Measurements from ENCODE around the gene UCP3. TPM values are rescaled to one million over a fixed set of nuclear protein-coding genes. Genes with fewer than 3 reads are reported as not detected.

UCP3 gene
- total and polyA plus RNA-seq, 2 of the 8 experiments (the other 6 are each of a cell fraction or from before 2014, with no cell fraction given): 0.85 to 1.3 TPM

DNA sequence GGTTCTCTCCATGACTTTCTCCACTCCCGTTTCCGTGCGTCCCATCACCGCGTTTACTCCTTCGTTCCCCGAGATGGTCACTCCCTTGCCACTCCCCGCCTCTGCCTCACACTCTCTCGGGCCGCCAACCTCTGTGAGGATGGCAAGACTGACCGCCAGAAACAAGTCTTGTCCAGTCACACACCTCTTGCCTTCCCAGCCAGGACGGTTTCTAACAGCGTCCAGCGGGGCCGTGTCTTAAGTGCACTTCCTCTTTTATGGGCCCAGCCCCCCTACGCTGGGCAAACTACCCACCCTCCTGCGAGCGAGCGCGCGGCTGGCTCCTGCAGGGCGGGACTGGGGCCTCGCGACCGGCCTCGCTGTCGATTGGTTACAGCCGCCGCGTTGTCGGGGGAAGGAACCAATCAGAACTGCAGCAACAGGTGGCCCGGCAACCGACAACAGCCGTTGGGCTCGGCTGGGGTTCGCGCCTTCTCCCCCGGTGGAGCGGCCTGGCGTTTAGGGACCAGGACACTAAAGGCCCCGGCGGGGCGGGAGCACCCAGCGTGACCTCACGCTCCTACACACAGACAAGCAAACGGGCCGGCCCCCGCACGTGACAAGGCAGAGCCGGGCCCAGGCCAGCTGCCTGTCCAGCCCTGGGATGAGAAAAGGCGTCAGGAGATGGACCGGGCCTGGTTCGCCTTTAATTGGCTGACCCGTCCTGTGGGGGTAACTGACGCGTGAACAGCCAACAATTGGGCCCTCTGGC, 25.7 kb downstream of the UCP3 start:
- Histone ChIP-seq H3K79me1 (ENCODE audit: low read depth, low read length) (peaks cover 2% of the 10 kb centered on the region; the same call in 1 of the 2 replicates), H2BK12ac (ENCODE audit: low read depth, low read length) (peak overlapping the region; percentile 97; the same call in 1 of the 2 replicates), H3K56ac (replicated peaks; ENCODE audit: insufficient read length, low read depth, low read length) (peak overlapping the region; percentile 85), H3K23ac (ENCODE audit: insufficient read length) (no peak overlapping the region), H3K23me2 (ENCODE audit: low read depth, low read length) (peaks cover 10% of the 10 kb centered on the region), H2BK5ac (ENCODE audit: low read depth, low read length) (peak overlapping the region; percentile 96), H2AK5ac (ENCODE audit: low read depth, low read length) (0 out of 2 replicates have a peak overlapping the region, but pooled peaks have one; percentile 77), H3K18ac (ENCODE audit: extremely low read depth, low read length) (peak overlapping the region; percentile 100), H3K4me1 (replicated peaks in 1 of 4; ENCODE audit: control insufficient read depth in 3 of 4, insufficient read depth in 4 of 4, low read length in 3 of 4) (peaks cover 7 to 18% (median 10%) of the 10 kb centered on the region in 4 experiments), H3K27me3 (replicated peaks in 1 of 4; ENCODE audit: control insufficient read depth in 3 of 4, extremely low read depth in 1 of 4, insufficient read depth in 3 of 4, low read length in 3 of 4) (peaks cover 0 to 2% (median 0%) of the 10 kb centered on the region in 4 experiments; a peak in 2 of 7 replicates), H3K4ac (replicated peaks; ENCODE audit: insufficient read length, low read depth, low read length) (peak overlapping the region; percentile 99), H3K14ac (ENCODE audit: insufficient read length) (peak overlapping the region; percentile 25), H2AFZ (ENCODE audit: low read length) (peak overlapping the region; percentile 96), H3K79me2 (ENCODE audit: control insufficient read depth in 1 of 2, insufficient read depth in 2 of 2, low read length in 2 of 2) (peaks cover 0 to 6% of the 10 kb centered on the region in 2 experiments; a peak in 1 of 4 replicates), H2BK20ac (ENCODE audit: low read length) (peak overlapping the region; percentile 93; the same call in 1 of the 2 replicates), H3K36me3 (ENCODE audit: control insufficient read depth in 2 of 4, insufficient read depth in 4 of 4, low read length in 3 of 4) (peaks cover 2 to 30% (median 8%) of the 10 kb centered on the region in 4 experiments; a peak in 5 of 8 replicates), H4K5ac (ENCODE audit: insufficient read length, low read depth, low read length) (peak overlapping the region; percentile 87), H3K27ac (ENCODE audit: low read depth, low read length) (peak overlapping the region; percentile 75), H4K8ac (ENCODE audit: extremely low read depth, insufficient read depth, low read length) (peak overlapping the region; percentile 94), H2BK15ac (ENCODE audit: low read length) (peak overlapping the region; percentile 100; the same call in 1 of the 2 replicates), H3K9me3 (ENCODE audit: insufficient read depth in 2 of 2, low read depth in 1 of 2, low read length in 1 of 2) (no peaks in the 10 kb centered on the region), H4K91ac (replicated peaks; ENCODE audit: insufficient read length, low read length) (peak overlapping the region; percentile 95), H4K20me1 (replicated peaks in 1 of 2; ENCODE audit: control insufficient read depth in 1 of 2, insufficient read depth in 2 of 2, low read length in 2 of 2) (peaks cover 0 to 4% of the 10 kb centered on the region in 2 experiments), H3K4me2 (ENCODE audit: insufficient read depth in 1 of 2, low read depth in 2 of 2, low read length in 2 of 2) (peak overlapping the region; percentile 86 to 100), H2BK120ac (replicated peaks; ENCODE audit: low read depth, low read length) (peak overlapping the region; percentile 76), H3K9ac (replicated peaks in 1 of 4; ENCODE audit: extremely low read depth in 1 of 4, low read depth in 3 of 4, low read length in 3 of 4) (peak overlapping the region in 3 of 4 experiments; percentile 77 to 86 (median 81); a peak in 6 of 7 replicates), H3K4me3 (ENCODE audit: extremely low read depth in 1 of 4, insufficient read depth in 2 of 4, low read depth in 3 of 4, low read length in 4 of 4) (peak overlapping the region; percentile 71 to 96 (median 79))
- DNase-seq (ENCODE audit: low read depth in 1 of 2, low spot score in 2 of 2): peak; percentile 74 to 91
- FAIRE-seq: no peak
- 4% methylated on average over 48 of the region's 56 CpGs; no CpG with 5 or more reads in 1 of the 2 experiments for WGBS, 2 experiments (ENCODE audit: extremely low coverage in 1 of 2, insufficient coverage in 1 of 2, insufficient read length in 1 of 2, insufficient replicate concordance in 2 of 2, low coverage in 1 of 2, low lambda C conversion rate in 2 of 2, missing lambda C conversion rate in 1 of 2)
- POLR2A ChIA-PET (ENCODE audit: partially characterized antibody): interaction anchor here (0.9 to 6.8 kb wide), 5 partner anchors 13 to 190 kb away, joined by 4 to 94 read pairs (median 11); no protein-coding TSS in a partner anchor
- CTCF ChIA-PET (ENCODE audit: partially characterized antibody): interaction anchor here (0.7 to 1.2 kb wide), 2 partner anchors 11 to 14 kb away, joined by 3 to 5 read pairs; no protein-coding TSS in a partner anchor
- TF ChIP-seq CBX5 (IDR thresholded peaks at IDR 0.05; ENCODE audit: low read depth, low read length): no peak
- no peak for TF ChIP-seq ZNF274 (IDR thresholded peaks at IDR 0.05; ENCODE audit: borderline replicate concordance, extremely low read depth, low read length)
- TF ChIP-seq SIRT6 (IDR thresholded peaks at IDR 0.05; ENCODE audit: low read length): no peak
- TF ChIP-seq RBBP5 (IDR thresholded peaks at IDR 0.05; ENCODE audit: borderline replicate concordance, low read depth, low read length): peak; percentile 87
- TF ChIP-seq NANOG (IDR thresholded peaks at IDR 0.05; ENCODE audit: insufficient read depth, low read depth, low read length, poor library complexity, severe bottlenecking): no peak
- TF ChIP-seq, protein P1, sequence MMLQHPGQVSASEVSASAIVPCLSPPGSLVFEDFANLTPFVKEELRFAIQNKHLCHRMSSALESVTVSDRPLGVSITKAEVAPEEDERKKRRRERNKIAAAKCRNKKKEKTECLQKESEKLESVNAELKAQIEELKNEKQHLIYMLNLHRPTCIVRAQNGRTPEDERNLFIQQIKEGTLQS (IDR thresholded peaks at IDR 0.05; ENCODE audit: insufficient read depth, low read depth, low read length): no peak
- no peak for TF ChIP-seq SAP30 (IDR thresholded peaks at IDR 0.05; ENCODE audit: insufficient read depth, insufficient replicate concordance, low read length)
- no peak for TF ChIP-seq BCL11A (IDR thresholded peaks at IDR 0.05; ENCODE audit: low read depth in 2 of 2, low read length in 2 of 2)
- peak; percentile 36; the same call in 1 of the 2 replicates for TF ChIP-seq POLR2AphosphoS5 (IDR thresholded peaks at IDR 0.05; ENCODE audit: low read depth, low read length)
- TF ChIP-seq KDM5A (IDR thresholded peaks at IDR 0.05; ENCODE audit: low read length): no peak

Measured in H1 (cell line).